MG63 (cell line): ENCODE results near the gene PWWP2B. TPM values are rescaled to one million over a fixed set of nuclear protein-coding genes. Genes with fewer than 3 reads are reported as not detected.
A peak's percentile ranks its signal among the peaks of the same experiment; 100 is the strongest.
"Not testable (repeated sequence)": the region's sequence is repeated elsewhere in the genome, so short reads cannot be mapped to it uniquely, and the experiment has no call there.

ENCODE experiments used
- DNase-seq: peaks from one replicate; pipeline ENCODE4 v3.0.0-alpha.2; 2020
- H3K27me3 ChIP-seq: fragments of 250-450 bp; sonication (Bioruptor Pico); 2 replicates; pipeline ENCODE4 v1.5.1; 2020; ENCODE audit warnings: mild to moderate bottlenecking, moderate library complexity
- H3K36me3 ChIP-seq: fragments of 250-450 bp; sonication (Bioruptor Pico); 2 replicates; pipeline ENCODE4 v1.5.1; 2020; ENCODE audit warnings: mild to moderate bottlenecking, moderate library complexity
- H3K4me3 ChIP-seq: fragments of 250-450 bp; sonication (Bioruptor Pico); 2 replicates; pipeline ENCODE4 v1.5.1; 2020; ENCODE audit warnings: mild to moderate bottlenecking, moderate library complexity
- H3K9me3 ChIP-seq: fragments of 250-450 bp; sonication (Bioruptor Pico); 2 replicates; pipeline ENCODE4 v1.5.1; 2020; ENCODE audit warnings: mild to moderate bottlenecking, moderate library complexity
- total RNA-seq: library from RNA; depleted of rRNA; stranded (reverse); fragments of >200 nt; shearing (Covaris generic); gene quantifications from 2 replicates; pipeline ENCODE4 v1.2.3, GENCODE V29; 2014; ENCODE audit warnings: low replicate concordance; rRNA removed

Gene PWWP2B
- 20.1 and 25.2 TPM in 2 replicates for total RNA-seq

GRCh38 chr10:132397036-132397541 is at the start of gene PWWP2B:
Gene PWWP2B, plus strand, starts transcription at chr10:132397200. Its CDS starts 27 bp downstream, at chr10:132397227.
- H3K27me3 ChIP-seq: no peaks in the 10 kb centered on the region
- H3K9me3 ChIP-seq: no peaks in the 10 kb centered on the region
- H3K36me3 ChIP-seq: peaks cover 7% of the 10 kb centered on the region
- DNase-seq: peak; percentile 60
- H3K4me3 ChIP-seq: peak within 1 kb of the TSS; percentile 62

GRCh38 chr10:132347211-132347930 is 49.6 kb upstream of the PWWP2B start:
- DNase-seq: no peak
- no peaks in the 10 kb centered on the region for H3K36me3 ChIP-seq

GRCh38 chr10:132347931-132348267 is 49.1 kb upstream of the PWWP2B start:
- Histone ChIP-seq H3K27me3 (no peaks in the 10 kb centered on the region), H3K36me3 (no peaks in the 10 kb centered on the region), H3K4me3 (no peak overlapping the region), H3K9me3 (no peaks in the 10 kb centered on the region)
- no peak for DNase-seq

More at GRCh38 chr10:132347211-132347930, 49.6 kb upstream of the PWWP2B start:
- Histone ChIP-seq H3K4me3 (no peak overlapping the region), H3K27me3 (no peaks in the 10 kb centered on the region), H3K9me3 (no peaks in the 10 kb centered on the region)

GRCh38 chr10:132349766-132350165 is 47.2 kb upstream of the PWWP2B start:
- Histone ChIP-seq H3K4me3 (no peak overlapping the region), H3K9me3 (no peaks in the 10 kb centered on the region), H3K36me3 (no peaks in the 10 kb centered on the region), H3K27me3 (no peaks in the 10 kb centered on the region)
- no peak for DNase-seq

- DNase-seq: no peak
- Histone ChIP-seq H3K36me3 (no peaks in the 10 kb centered on the region), H3K9me3 (no peaks in the 10 kb centered on the region), H3K4me3 (no peak overlapping the region), H3K27me3 (no peaks in the 10 kb centered on the region)
These were observed 46.6 kb upstream of the PWWP2B start for GRCh38 chr10:132350391-132350790.

- no peak overlapping the region for H3K4me3 ChIP-seq
- H3K36me3 ChIP-seq: no peaks in the 10 kb centered on the region; the same call in 1 of the 2 replicates
- DNase-seq: no peak
- H3K27me3 ChIP-seq: no peaks in the 10 kb centered on the region
- no peaks in the 10 kb centered on the region for H3K9me3 ChIP-seq
These were observed 46.1 kb upstream of the PWWP2B start for GRCh38 chr10:132350946-132351345.

GRCh38 chr10:132351611-132352010 is 45.4 kb upstream of the PWWP2B start:
- no peaks in the 10 kb centered on the region; the same call in 1 of the 2 replicates for H3K36me3 ChIP-seq
- H3K27me3 ChIP-seq: no peaks in the 10 kb centered on the region
- H3K9me3 ChIP-seq: no peaks in the 10 kb centered on the region
- H3K4me3 ChIP-seq: no peak overlapping the region
- DNase-seq: no peak

GRCh38 chr10:132352462-132353308 is 44.3 kb upstream of the PWWP2B start:
- not testable (repeated sequence) for H3K36me3 ChIP-seq, H3K9me3 ChIP-seq, H3K27me3 ChIP-seq, H3K4me3 ChIP-seq
- peak; percentile 48 for DNase-seq

GRCh38 chr10:132353456-132354355 is 43.3 kb upstream of the PWWP2B start:
- Histone ChIP-seq H3K36me3 (no peaks in the 10 kb centered on the region; the same call in 1 of the 2 replicates), H3K4me3 (no peak overlapping the region), H3K27me3 (no peaks in the 10 kb centered on the region), H3K9me3 (no peaks in the 10 kb centered on the region)
- DNase-seq: no peak

- H3K4me3 ChIP-seq: no peak overlapping the region
- no peaks in the 10 kb centered on the region for H3K9me3 ChIP-seq
- DNase-seq: no peak
- H3K27me3 ChIP-seq: no peaks in the 10 kb centered on the region
- H3K36me3 ChIP-seq: no peaks in the 10 kb centered on the region; the same call in 1 of the 2 replicates
These were observed 42.5 kb upstream of the PWWP2B start for GRCh38 chr10:132354356-132355094.

GRCh38 chr10:132355297-132355696 is 41.7 kb upstream of the PWWP2B start:
- DNase-seq: no peak
- Histone ChIP-seq H3K27me3 (no peaks in the 10 kb centered on the region), H3K36me3 (no peaks in the 10 kb centered on the region; the same call in 1 of the 2 replicates), H3K4me3 (no peak overlapping the region), H3K9me3 (no peaks in the 10 kb centered on the region)

GRCh38 chr10:132355754-132356153 is 41.2 kb upstream of the PWWP2B start:
- Histone ChIP-seq H3K27me3 (no peaks in the 10 kb centered on the region), H3K4me3 (no peak overlapping the region), H3K9me3 (no peaks in the 10 kb centered on the region), H3K36me3 (no peaks in the 10 kb centered on the region; the same call in 1 of the 2 replicates)
- DNase-seq: no peak

GRCh38 chr10:132356621-132357195 is 40.3 kb upstream of the PWWP2B start:
- no peak for DNase-seq
- Histone ChIP-seq H3K27me3 (no peaks in the 10 kb centered on the region), H3K36me3 (no peaks in the 10 kb centered on the region; the same call in 1 of the 2 replicates), H3K4me3 (no peak overlapping the region), H3K9me3 (no peaks in the 10 kb centered on the region)

GRCh38 chr10:132357286-132358058 is 39.5 kb upstream of the PWWP2B start:
- no peaks in the 10 kb centered on the region for H3K27me3 ChIP-seq
- no peak overlapping the region for H3K4me3 ChIP-seq
- no peaks in the 10 kb centered on the region for H3K9me3 ChIP-seq
- no peak for DNase-seq
- H3K36me3 ChIP-seq: no peaks in the 10 kb centered on the region; the same call in 1 of the 2 replicates
